Endothelial cell of umbilical vein (primary cell): ENCODE data around the gene GPR148. TPM values are rescaled to one million over a fixed set of nuclear protein-coding genes. Genes with fewer than 3 reads are reported as not detected.

Experiments used
- BruUV-seq: library from RNA; stranded (reverse); fragments of 400-500 nt; replicated peaks from 2 replicates; lab custom pipeline; 2021; lab: Mats Ljungman, UMichigan
- CTCF ChIA-PET: fragments of 300-600, 350-600 bp; sonication (Branson Sonifier 250); formaldehyde crosslinking; loops from one replicate; lab custom pipeline; 2021; ENCODE audit warnings: antibody characterized with exemption, inconsistent platforms; lab: Charles Lee
- POLR2A ChIA-PET: fragments of 300-600, 350-600 bp; sonication (Branson Sonifier 250); formaldehyde crosslinking; loops from one replicate; lab custom pipeline; 2021; ENCODE audit warnings: antibody characterized with exemption, inconsistent platforms; lab: Charles Lee
- DNase-seq: peaks from one replicate; pipeline ENCODE4 v3.0.0-alpha.2; 2011; ENCODE audit warnings: low read depth, low spot score
- FAIRE-seq: peaks from 2 replicates; lab custom pipeline; 2011; peaks lifted over from hg19 to GRCh38; lab: Jason Lieb, UNC
- H2AFZ ChIP-seq: 2 replicates; pipeline ENCODE4 v1.6.0; 2012; ENCODE audit warnings: low read depth, low read length, control low read depth, inconsistent platforms
- H3K27ac ChIP-seq: 2 replicates; pipeline ENCODE4 v1.5.1; 2011; ENCODE audit warnings: low read depth, mild to moderate bottlenecking, control low read depth, low read length, moderate library complexity; ENCODE audit not compliant: insufficient read depth
- H3K27me3 ChIP-seq, 2 experiments: 2 replicates each; pipeline versions ENCODE4 v1.6.0 to v1.6.1; 2011; ENCODE audit warnings: low read length in 2 of 2, mixed read lengths in 1 of 2; ENCODE audit not compliant: control insufficient read depth in 2 of 2, insufficient read depth in 2 of 2
- H3K36me3 ChIP-seq, 2 experiments: 2 replicates in 1 of 2; 3 replicates in 1 of 2; pipeline ENCODE4 v1.5.1; 2011; ENCODE audit warnings: low read length in 2 of 2, mild to moderate bottlenecking in 1 of 2, moderate library complexity in 1 of 2; ENCODE audit not compliant: control insufficient read depth in 2 of 2, insufficient read depth in 2 of 2; ENCODE audit errors: extremely low read depth in 1 of 2
- H3K4me1 ChIP-seq: 3 replicates; pipeline ENCODE4 v1.5.1; 2011; ENCODE audit warnings: mild to moderate bottlenecking, low read length; ENCODE audit not compliant: control insufficient read depth, insufficient read depth; ENCODE audit errors: extremely low read depth
- H3K4me2 ChIP-seq: 2 replicates; pipeline ENCODE4 v1.6.1; 2011; ENCODE audit warnings: low read length, control low read depth, mixed read lengths; ENCODE audit not compliant: insufficient read depth
- H3K4me3 ChIP-seq, 3 experiments: fragments of 200-600 bp in 1 of 3; sonication (generic), shearing (Covaris generic) in 1 of 3; replicated peaks in 1 of 3; 2 replicates each; pipeline ENCODE4 v1.5.1; 2011 to 2016; ENCODE audit warnings: control low read depth in 3 of 3, low read length in 3 of 3, mild to moderate bottlenecking in 2 of 3, inconsistent platforms in 1 of 3, low read depth in 1 of 3, moderate library complexity in 1 of 3; ENCODE audit not compliant: insufficient read depth in 1 of 3
- H3K79me2 ChIP-seq: 2 replicates; pipeline ENCODE4 v1.6.0; 2012; ENCODE audit warnings: low read length, inconsistent platforms; ENCODE audit not compliant: control insufficient read depth, insufficient read depth
- H3K9ac ChIP-seq: replicated peaks from 2 replicates; pipeline ENCODE3; 2011; ENCODE audit warnings: low read length, control low read depth; ENCODE audit not compliant: insufficient read depth; ENCODE audit errors: extremely low read depth
- H3K9me1 ChIP-seq: replicated peaks from 3 replicates; pipeline ENCODE4 v1.6.0; 2011; ENCODE audit warnings: mild to moderate bottlenecking, low read length; ENCODE audit not compliant: control insufficient read depth, insufficient read depth; ENCODE audit errors: extremely low read depth
- H3K9me3 ChIP-seq: replicated peaks from 2 replicates; pipeline ENCODE4 v1.5.1; 2012; ENCODE audit warnings: low read length, inconsistent platforms; ENCODE audit not compliant: control insufficient read depth, insufficient read depth
- H4K20me1 ChIP-seq: replicated peaks from 2 replicates; pipeline ENCODE3; 2011; ENCODE audit warnings: mild to moderate bottlenecking, low read length; ENCODE audit not compliant: control insufficient read depth, insufficient read depth; ENCODE audit errors: extremely low read depth
- CTCF ChIP-seq, 2 donors: IDR thresholded peaks; 1 replicate in 1 of 2; 2 replicates in 1 of 2; pipeline ENCODE4 v1.5.1; 2011; ENCODE audit warnings: low read length in 2 of 2, mild to moderate bottlenecking in 2 of 2, moderate library complexity in 2 of 2, control low read depth in 1 of 2, inconsistent platforms in 1 of 2, low read depth in 1 of 2; ENCODE audit not compliant: insufficient read depth in 1 of 2; ENCODE audit errors: extremely low read depth in 1 of 2
- EZH2 ChIP-seq: IDR thresholded peaks from 2 replicates; pipeline ENCODE4 v1.6.1; 2012; ENCODE audit warnings: borderline replicate concordance, low read depth, mild to moderate bottlenecking, moderate library complexity, low read length, inconsistent platforms; ENCODE audit not compliant: severe bottlenecking
- FOS ChIP-seq: IDR thresholded peaks from 2 replicates; pipeline ENCODE4 v1.6.1; 2011; ENCODE audit warnings: mild to moderate bottlenecking, low read length, moderate library complexity, borderline replicate concordance; ENCODE audit not compliant: insufficient read depth
- GATA2 ChIP-seq: IDR thresholded peaks from 2 replicates; pipeline ENCODE4 v1.7.0; 2011; ENCODE audit warnings: low read depth, mild to moderate bottlenecking, moderate library complexity, mixed read lengths, low read length; ENCODE audit not compliant: insufficient read length, insufficient read depth
- JUN ChIP-seq: IDR thresholded peaks from 2 replicates; pipeline ENCODE4 v1.6.1; 2011; ENCODE audit warnings: borderline replicate concordance, low read depth; ENCODE audit not compliant: insufficient read length, insufficient read depth
- MYC ChIP-seq: IDR thresholded peaks from one replicate; pipeline ENCODE4 v1.6.1; 2011; ENCODE audit warnings: mild to moderate bottlenecking, low read depth, low read length
- POLR2A ChIP-seq: IDR thresholded peaks from 2 replicates; pipeline ENCODE4 v1.6.1; 2012; ENCODE audit warnings: low read depth, mild to moderate bottlenecking, control low read depth, low read length
- POLR2AphosphoS5 ChIP-seq: IDR thresholded peaks from 2 replicates; pipeline ENCODE4 v1.6.1; 2012; ENCODE audit warnings: low read depth, mild to moderate bottlenecking, control low read depth, low read length, moderate library complexity; ENCODE audit not compliant: insufficient read depth
- dilution Hi-C: fragments of 300-500 bp; cut with MboI; formaldehyde crosslinking; loops from one replicate; pipeline ENCODE4 v1.15.0; 2019; ENCODE audit warnings: low sequenced_read_pairs; ENCODE audit not compliant: extremely low pct_ligation_motif_present
- intact Hi-C: fragments of 100-400 bp; cut with micrococcal nuclease; formaldehyde crosslinking; loops from one replicate; pipeline ENCODE4 v1.10.0; 2022
- polyA plus RNA-seq, 4 experiments: library from polyadenylated mRNA; depleted of rRNA in 3 of 4; stranded (reverse) in 3 of 4; unstranded in 1 of 4; fragments of >200 nt; gene quantifications; 2 replicates each; pipeline versions ENCODE4 v1.2.1 to v1.2.3, GENCODE V29; 2011 to 2012; ENCODE audit warnings: missing spikeins in 1 of 4
- total RNA-seq: library from RNA; stranded (reverse); gene quantifications from 2 replicates; pipeline ENCODE4 v1.2.3, GENCODE V29; 2021
- TF ChIP-seq, protein P1 (sequence below): IDR thresholded peaks from 2 replicates; pipeline ENCODE4 v1.6.1; 2011; ENCODE audit not compliant: insufficient read depth, insufficient read length

The GPR148 gene
- total and polyA plus RNA-seq, 2 donors (not counting 3 experiments of a cell fraction or from before 2014, with no cell fraction given), result not detected

DNA sequence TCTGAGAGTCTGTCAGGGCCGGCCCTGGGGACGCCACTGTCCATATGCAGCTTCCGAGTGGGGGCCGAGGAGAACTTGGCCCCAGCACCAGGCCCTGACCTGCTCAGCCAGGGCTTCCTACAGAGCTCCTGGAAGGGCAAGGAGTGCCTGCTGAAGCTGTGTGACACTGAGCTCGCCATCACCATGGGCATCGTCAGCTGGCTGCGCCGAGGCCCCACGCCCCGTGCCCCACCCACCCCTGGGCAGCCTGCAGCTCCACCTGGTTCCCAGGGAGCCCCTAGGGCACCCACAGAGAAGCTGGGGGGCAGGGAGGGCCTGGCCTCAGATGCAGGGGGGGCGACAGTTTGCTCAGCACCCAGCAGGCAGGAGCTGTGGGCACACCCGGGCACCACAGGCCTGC lies 34.5 kb downstream of the GPR148 start:
- FAIRE-seq (no peak), DNase-seq (no peak)
- Histone ChIP-seq H3K9me1 (no peaks in the 10 kb centered on the region), H2AFZ (no peak overlapping the region), H3K4me1 (no peaks in the 10 kb centered on the region), H3K9me3 (no peaks in the 10 kb centered on the region), H3K4me3 (no peak overlapping the region), H3K27me3 (no peaks in the 10 kb centered on the region), H4K20me1 (no peaks in the 10 kb centered on the region), H3K9ac (no peak overlapping the region), H3K27ac (no peak overlapping the region), H3K79me2 (no peaks in the 10 kb centered on the region), H3K36me3 (no peaks in the 10 kb centered on the region), H3K4me2 (no peak overlapping the region)
- ChIA-PET POLR2A (no interaction called here), CTCF (no interaction called here)
- TF ChIP-seq GATA2 (no peak), FOS (no peak), MYC (no peak), EZH2 (no peak)
- TF ChIP-seq, protein P1, sequence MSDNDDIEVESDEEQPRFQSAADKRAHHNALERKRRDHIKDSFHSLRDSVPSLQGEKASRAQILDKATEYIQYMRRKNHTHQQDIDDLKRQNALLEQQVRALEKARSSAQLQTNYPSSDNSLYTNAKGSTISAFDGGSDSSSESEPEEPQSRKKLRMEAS, result no peak
- no TSS peak for BruUV-seq
- intact Hi-C loops (no loop called here), dilution Hi-C loops (no loop called here)

GRCh38 chr2:130764035-130764820 lies 35.4 kb downstream of the GPR148 start:
- H4K20me1 ChIP-seq, result no peaks in the 10 kb centered on the region
- H3K4me2 ChIP-seq, result no peak overlapping the region
- no peaks in the 10 kb centered on the region for H3K27me3 ChIP-seq
- H2AFZ ChIP-seq, result no peak overlapping the region
- H3K27ac ChIP-seq, result no peak overlapping the region
- no peaks in the 10 kb centered on the region for H3K9me3 ChIP-seq
- H3K9me1 ChIP-seq, result no peaks in the 10 kb centered on the region
- ChIA-PET POLR2A (no interaction called here), CTCF (no interaction called here)
- no peak overlapping the region for H3K9ac ChIP-seq
- no peaks in the 10 kb centered on the region for H3K4me1 ChIP-seq
- DNase-seq, result no peak
- dilution Hi-C loops (no loop called here), intact Hi-C loops (no loop called here)
- H3K79me2 ChIP-seq, result no peaks in the 10 kb centered on the region
- BruUV-seq, result no TSS peak
- FAIRE-seq, result no peak
- no peak for TF ChIP-seq EZH2
- TF ChIP-seq JUN, result no peak
- no peak for TF ChIP-seq MYC
- no peak for TF ChIP-seq FOS
- TF ChIP-seq CTCF (IDR thresholded peaks at IDR 0.05; ENCODE audit: extremely low read depth in 1 of 2, insufficient read depth in 1 of 2, low read depth in 1 of 2, low read length in 2 of 2), result no peak
- TF ChIP-seq, protein P1, result no peak
- TF ChIP-seq GATA2, result no peak
- no peak for TF ChIP-seq POLR2AphosphoS5
- TF ChIP-seq POLR2A, result no peak
- H3K36me3 ChIP-seq, result no peaks in the 10 kb centered on the region
- H3K4me3 ChIP-seq, result no peak overlapping the region
